NCI-H1417 treated with DMSO at 0.1 percent for 48 hours (cell line): ENCODE results near the gene ITPRID1.
"Not testable (repeated sequence)": the region's sequence is repeated elsewhere in the genome, so short reads cannot be mapped to it uniquely, and the experiment has no call there.

Experiments
- DNase-seq: peaks from one replicate; lab custom pipeline; 2025; lab: John Stamatoyannopoulos, UW

ITPRID1 gene

GRCh38 chr7:31513790-31514189 lies at the start of gene ITPRID1:
Gene ITPRID1 (plus strand): TSS chr7:31514090. CDS start chr7:31553025, 38,935 bp downstream.
- no peak for DNase-seq

- no peak for DNase-seq
These were observed 49.3 kb upstream of the ITPRID1 start for GRCh38 chr7:31464601-31465000.

GRCh38 chr7:31465285-31465684 lies 48.6 kb upstream of the ITPRID1 start:
- DNase-seq, result no peak

GRCh38 chr7:31466036-31466435 lies 47.9 kb upstream of the ITPRID1 start:
- DNase-seq, result no peak

- not testable (repeated sequence) for DNase-seq
These were observed 43.0 kb upstream of the ITPRID1 start for GRCh38 chr7:31470883-31471282.

- no peak for DNase-seq
These were observed 38.5 kb upstream of the ITPRID1 start for GRCh38 chr7:31475368-31475767.

- no peak for DNase-seq
These were observed 37.7 kb upstream of the ITPRID1 start for GRCh38 chr7:31476073-31476745.

- no peak for DNase-seq
These were observed 36.8 kb upstream of the ITPRID1 start for GRCh38 chr7:31476941-31477677.

GRCh38 chr7:31478018-31478417 lies 35.9 kb upstream of the ITPRID1 start:
- no peak for DNase-seq

GRCh38 chr7:31478721-31479120 lies 35.2 kb upstream of the ITPRID1 start:
- DNase-seq, result no peak

- no peak for DNase-seq
These were observed 26.8 kb upstream of the ITPRID1 start for GRCh38 chr7:31487071-31487470.

- no peak for DNase-seq
These were observed 26.4 kb upstream of the ITPRID1 start for GRCh38 chr7:31487476-31487875.

GRCh38 chr7:31488562-31489203 lies 25.2 kb upstream of the ITPRID1 start:
- DNase-seq, result no peak

- DNase-seq, result no peak
These were observed 23.0 kb upstream of the ITPRID1 start for GRCh38 chr7:31490796-31491314.

GRCh38 chr7:31492086-31492485 lies 21.8 kb upstream of the ITPRID1 start:
- no peak for DNase-seq

GRCh38 chr7:31493714-31494181 lies 20.1 kb upstream of the ITPRID1 start:
- DNase-seq, result no peak

GRCh38 chr7:31494421-31494820 lies 19.5 kb upstream of the ITPRID1 start:
- no peak for DNase-seq

GRCh38 chr7:31495653-31496052 lies 18.2 kb upstream of the ITPRID1 start:
- DNase-seq, result no peak

- DNase-seq, result no peak
These were observed 16.4 kb upstream of the ITPRID1 start for GRCh38 chr7:31497516-31497915.

GRCh38 chr7:31500656-31501055 lies 13.2 kb upstream of the ITPRID1 start:
- no peak for DNase-seq

GRCh38 chr7:31508823-31509222 lies 5.1 kb upstream of the ITPRID1 start:
- DNase-seq, result no peak

- DNase-seq, result no peak
These were observed 1.7 kb upstream of the ITPRID1 start for GRCh38 chr7:31512166-31512565.
